Mononuclear cell (primary cell): ENCODE results near the gene MUC12. TPM values are rescaled to one million over a fixed set of nuclear protein-coding genes. Genes with fewer than 3 reads are reported as not detected.
"Not testable (repeated sequence)": the region's sequence is repeated elsewhere in the genome, so short reads cannot be mapped to it uniquely, and the experiment has no call there.

Experiments used
- H3K27me3 ChIP-seq: 2 replicates; pipeline ENCODE4 v1.6.0; 2011; ENCODE audit warnings: low read length, control low read depth; ENCODE audit not compliant: insufficient read depth
- H3K4me1 ChIP-seq: 2 replicates; pipeline ENCODE4 v1.5.1; 2011; ENCODE audit warnings: mild to moderate bottlenecking, low read length, control low read depth; ENCODE audit not compliant: insufficient read depth
- H3K4me3 ChIP-seq: 2 replicates; pipeline ENCODE4 v1.5.1; 2011; ENCODE audit warnings: mild to moderate bottlenecking, low read length, moderate library complexity
- H3K9me3 ChIP-seq: 2 replicates; pipeline ENCODE4 v1.5.1; 2011; ENCODE audit warnings: low read depth, mild to moderate bottlenecking, control low read depth, low read length
- total RNA-seq: library from RNA; depleted of rRNA; stranded (reverse); fragments of >200 nt; gene quantifications from one replicate; pipeline ENCODE4 v1.2.3, GENCODE V29; 2012

Gene MUC12
- 0.10 TPM for total RNA-seq

- no peaks in the 10 kb centered on the region for H3K9me3 ChIP-seq
- no peak within 1 kb of the TSS for H3K4me3 ChIP-seq
- H3K27me3 ChIP-seq: peaks cover 35% of the 10 kb centered on the region
- peaks cover 17% of the 10 kb centered on the region for H3K4me1 ChIP-seq
These were observed at the start of gene MUC12 for GRCh38 chr7:100969066-100969615. TSS of gene MUC12 (plus strand) at chr7:100969565. CDS start at chr7:100969623, 58 bp downstream.

- H3K27me3 ChIP-seq, H3K4me1 ChIP-seq, H3K4me3 ChIP-seq, H3K9me3 ChIP-seq: not testable (repeated sequence)
These were observed 49.5 kb upstream of the MUC12 start for GRCh38 chr7:100919779-100920437.

- H3K4me3 ChIP-seq: no peak overlapping the region
- no peaks in the 10 kb centered on the region for H3K9me3 ChIP-seq
- no peaks in the 10 kb centered on the region for H3K4me1 ChIP-seq
- no peaks in the 10 kb centered on the region for H3K27me3 ChIP-seq
These were observed 48.3 kb upstream of the MUC12 start for GRCh38 chr7:100921039-100921438.

GRCh38 chr7:100923616-100924015 lies 45.7 kb upstream of the MUC12 start:
- H3K9me3 ChIP-seq, H3K4me1 ChIP-seq, H3K27me3 ChIP-seq, H3K4me3 ChIP-seq: not testable (repeated sequence)

- no peaks in the 10 kb centered on the region for H3K9me3 ChIP-seq
- H3K27me3 ChIP-seq: no peaks in the 10 kb centered on the region
- no peak overlapping the region for H3K4me3 ChIP-seq
- no peaks in the 10 kb centered on the region for H3K4me1 ChIP-seq
These were observed 39.6 kb upstream of the MUC12 start for GRCh38 chr7:100929808-100930174.

GRCh38 chr7:100933734-100934133 lies 35.6 kb upstream of the MUC12 start:
- Histone ChIP-seq H3K4me3 (no peak overlapping the region), H3K27me3 (no peaks in the 10 kb centered on the region), H3K9me3 (no peaks in the 10 kb centered on the region), H3K4me1 (no peaks in the 10 kb centered on the region)

- H3K27me3 ChIP-seq, H3K4me3 ChIP-seq, H3K4me1 ChIP-seq, H3K9me3 ChIP-seq: not testable (repeated sequence)
These were observed 34.0 kb upstream of the MUC12 start for GRCh38 chr7:100935381-100935780.

- H3K9me3 ChIP-seq, H3K4me3 ChIP-seq, H3K4me1 ChIP-seq, H3K27me3 ChIP-seq: not testable (repeated sequence)
These were observed 33.2 kb upstream of the MUC12 start for GRCh38 chr7:100936167-100936566.

GRCh38 chr7:100942045-100942774 lies 27.2 kb upstream of the MUC12 start:
- Histone ChIP-seq H3K9me3 (no peaks in the 10 kb centered on the region), H3K27me3 (no peaks in the 10 kb centered on the region), H3K4me3 (no peak overlapping the region), H3K4me1 (no peaks in the 10 kb centered on the region)

- H3K4me1 ChIP-seq: no peaks in the 10 kb centered on the region
- no peaks in the 10 kb centered on the region for H3K27me3 ChIP-seq
- no peak overlapping the region for H3K4me3 ChIP-seq
These were observed 25.7 kb upstream of the MUC12 start for GRCh38 chr7:100943693-100944092.

GRCh38 chr7:100944138-100944537 lies 25.2 kb upstream of the MUC12 start:
- H3K4me3 ChIP-seq: no peak overlapping the region
- H3K27me3 ChIP-seq: no peaks in the 10 kb centered on the region
- H3K4me1 ChIP-seq: no peaks in the 10 kb centered on the region
- no peaks in the 10 kb centered on the region for H3K9me3 ChIP-seq

More at GRCh38 chr7:100943693-100944092, 25.7 kb upstream of the MUC12 start:
- no peaks in the 10 kb centered on the region for H3K9me3 ChIP-seq

- Histone ChIP-seq H3K4me1 (no peaks in the 10 kb centered on the region), H3K9me3 (no peaks in the 10 kb centered on the region), H3K4me3 (no peak overlapping the region), H3K27me3 (peaks cover 10% of the 10 kb centered on the region)
These were observed 23.3 kb upstream of the MUC12 start for GRCh38 chr7:100946111-100946510.

GRCh38 chr7:100946766-100947365 lies 22.5 kb upstream of the MUC12 start:
- no peaks in the 10 kb centered on the region for H3K9me3 ChIP-seq
- no peaks in the 10 kb centered on the region for H3K4me1 ChIP-seq
- peaks cover 15% of the 10 kb centered on the region for H3K27me3 ChIP-seq
- H3K4me3 ChIP-seq: no peak overlapping the region

- H3K4me1 ChIP-seq: no peaks in the 10 kb centered on the region
- peaks cover 15% of the 10 kb centered on the region for H3K27me3 ChIP-seq
- no peak overlapping the region for H3K4me3 ChIP-seq
These were observed 21.6 kb upstream of the MUC12 start for GRCh38 chr7:100947792-100948191.

GRCh38 chr7:100949227-100949932 lies 20.0 kb upstream of the MUC12 start, which contains the start of gene MUC3A:
TSS of gene MUC3A (plus strand) at chr7:100949534. CDS start at chr7:100949625, 91 bp downstream.
- no peaks in the 10 kb centered on the region for H3K4me1 ChIP-seq
- H3K27me3 ChIP-seq: peaks cover 15% of the 10 kb centered on the region
- H3K9me3 ChIP-seq: no peaks in the 10 kb centered on the region
- no peak within 1 kb of the TSS for H3K4me3 ChIP-seq

More at GRCh38 chr7:100947792-100948191, 21.6 kb upstream of the MUC12 start:
- no peaks in the 10 kb centered on the region for H3K9me3 ChIP-seq
